HG03025 (cell line): Measurements from ENCODE around the gene WDR43.

Experiments
- ATAC-seq: cut with Tn5 transposase; IDR thresholded peaks from one replicate; pipeline ENCODE4 v1.9.1; 2021; ENCODE audit warnings: mild to moderate bottlenecking, moderate library complexity; ENCODE audit not compliant: unreplicated experiment, low FRiP score

The WDR43 gene

GRCh38 chr2:28990445-28990844 is 96.0 kb downstream of the WDR43 start:
- no peak for ATAC-seq

- no peak for ATAC-seq
Observed at GRCh38 chr2:28991021-28991420, 96.6 kb downstream of the WDR43 start.

GRCh38 chr2:28991460-28991859 is 97.0 kb downstream of the WDR43 start:
- no peak for ATAC-seq

- ATAC-seq, result no peak
Observed at GRCh38 chr2:28993206-28993960, 98.9 kb downstream of the WDR43 start.

- no peak for ATAC-seq
Observed at GRCh38 chr2:28994074-28994473, 99.6 kb downstream of the WDR43 start.

GRCh38 chr2:28994679-28995078 is 100.2 kb downstream of the WDR43 start:
- ATAC-seq, result no peak

- ATAC-seq, result no peak
Observed at GRCh38 chr2:28995765-28996750, 101.6 kb downstream of the WDR43 start.

- no peak for ATAC-seq
Observed at GRCh38 chr2:28997237-28997846, 102.9 kb downstream of the WDR43 start.
